Kasumi-1 (cell line): ENCODE data around the gene CACNG3.
"Not testable (repeated sequence)": the region's sequence is repeated elsewhere in the genome, so short reads cannot be mapped to it uniquely, and the experiment has no call there.

Experiments
- DNase-seq, 2 experiments: peaks; one replicate each; lab custom pipeline; 2025; lab: John Stamatoyannopoulos, UW

CACNG3 gene

GRCh38 chr16:24255456-24256371 lies at the start of gene CACNG3:
Gene CACNG3, plus strand, starts transcription at chr16:24256335. Its CDS starts 420 bp downstream, at chr16:24256755.
- DNase-seq, result peak; percentile 50 to 53

DNA sequence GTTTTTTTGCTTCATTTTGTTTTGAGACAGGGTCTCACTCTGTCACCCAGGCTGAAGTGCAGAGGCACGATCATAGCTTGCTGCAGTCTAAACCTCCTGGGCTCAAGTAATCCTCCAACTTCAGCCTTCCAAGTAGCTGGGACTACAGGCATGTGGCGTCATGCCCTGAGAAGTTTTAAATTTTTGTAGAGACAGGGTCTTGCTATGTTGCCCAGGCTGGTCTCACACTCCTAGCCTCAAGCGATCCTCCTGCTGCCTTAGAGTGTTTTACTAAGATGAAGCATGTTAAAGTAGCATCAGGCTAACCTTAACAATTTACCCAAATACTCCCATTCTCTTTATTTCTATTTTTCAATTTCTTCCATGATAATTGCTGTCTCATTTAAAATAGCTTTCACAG lies 49.2 kb upstream of the CACNG3 start:
- DNase-seq, result no peak

DNA sequence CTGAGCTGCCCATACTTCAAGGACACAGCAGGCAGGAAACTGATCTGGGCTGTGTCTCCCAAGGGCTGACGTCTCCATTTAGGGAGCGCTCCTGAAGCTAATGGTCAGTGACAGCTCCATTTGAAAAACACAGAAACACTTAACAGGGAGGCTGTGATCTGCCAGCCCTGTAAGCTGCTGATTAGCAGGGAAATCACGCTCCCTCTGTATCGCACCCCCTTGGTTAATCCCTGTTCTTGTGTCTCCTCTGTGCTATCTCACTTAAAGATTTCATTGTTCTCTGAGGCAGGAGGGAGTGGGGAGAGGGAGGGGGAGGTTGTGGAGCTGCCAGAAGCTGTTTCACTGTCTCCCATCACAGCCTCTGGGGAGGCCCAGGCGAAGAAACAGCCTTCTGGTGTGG lies 47.4 kb upstream of the CACNG3 start:
- DNase-seq, result no peak

- no peak for DNase-seq
These were observed 41.1 kb upstream of the CACNG3 start for GRCh38 chr16:24214992-24215391.

DNA sequence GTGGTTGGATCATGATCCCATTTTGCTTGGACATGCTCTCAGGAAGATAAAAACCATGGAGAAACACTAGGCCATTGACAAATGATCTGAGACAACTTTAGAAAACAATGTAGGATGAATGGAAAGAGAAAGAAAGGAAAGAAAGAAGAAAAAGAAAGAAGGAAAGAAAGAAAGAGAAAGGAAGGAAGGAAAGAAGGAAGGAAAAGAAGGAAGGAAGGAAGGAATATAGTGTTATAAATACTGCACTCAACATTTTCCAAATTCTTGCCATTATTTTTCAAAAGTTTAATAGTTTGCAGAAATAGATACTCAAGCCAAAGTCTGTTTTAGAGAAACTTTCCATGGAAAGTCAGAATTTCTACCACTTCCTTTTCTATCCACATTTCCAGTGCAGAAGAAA lies 39.2 kb upstream of the CACNG3 start:
- DNase-seq, result no peak

- DNase-seq, result no peak
These were observed 38.7 kb upstream of the CACNG3 start for GRCh38 chr16:24217461-24217860.

DNA sequence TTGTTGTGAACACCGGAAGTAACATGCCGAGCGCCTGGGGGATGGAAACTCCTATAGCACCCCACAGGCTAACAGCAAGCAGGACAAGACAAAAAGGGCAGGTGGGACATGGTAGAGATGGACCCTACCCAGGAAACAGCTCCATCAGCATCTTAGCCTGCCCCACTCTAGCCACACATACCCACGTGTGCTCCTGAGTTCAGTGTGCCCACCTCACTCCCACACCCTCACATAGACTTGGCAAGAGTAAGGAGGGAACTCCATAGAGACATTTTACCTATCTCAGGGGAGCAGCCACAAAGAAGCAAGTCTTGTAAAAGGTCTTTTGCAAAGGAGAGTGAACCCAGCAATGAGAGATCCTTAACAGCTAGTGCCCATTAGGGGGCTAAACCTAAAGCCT lies 37.8 kb upstream of the CACNG3 start:
- no peak for DNase-seq

GRCh38 chr16:24221219-24221618 lies 34.9 kb upstream of the CACNG3 start:
- no peak for DNase-seq

GRCh38 chr16:24228514-24228913 lies 27.6 kb upstream of the CACNG3 start:
- DNase-seq, result no peak

DNA sequence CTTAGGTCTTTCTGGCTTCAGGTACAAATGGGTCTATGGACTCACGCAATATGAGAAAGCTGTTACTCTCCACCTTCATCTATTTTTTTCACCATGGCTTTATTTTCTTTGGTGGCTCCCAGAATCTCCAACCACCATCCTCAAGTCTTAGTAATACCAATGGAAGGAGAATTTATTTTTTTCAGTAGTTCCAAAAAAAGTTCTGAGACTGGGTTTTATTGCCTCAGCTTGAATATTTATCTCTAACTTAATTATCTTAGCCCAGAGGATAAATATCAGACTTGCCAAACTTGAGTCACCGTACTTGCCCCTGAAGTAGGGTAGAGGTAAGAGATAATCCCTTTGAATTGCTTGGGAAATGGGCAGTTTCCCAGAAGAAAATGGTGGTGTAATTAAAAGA lies 23.2 kb upstream of the CACNG3 start:
- DNase-seq, result no peak

- no peak for DNase-seq
These were observed 21.4 kb upstream of the CACNG3 start for GRCh38 chr16:24234737-24235136.

- DNase-seq, result no peak
These were observed 20.3 kb upstream of the CACNG3 start for GRCh38 chr16:24235806-24236205.

DNA sequence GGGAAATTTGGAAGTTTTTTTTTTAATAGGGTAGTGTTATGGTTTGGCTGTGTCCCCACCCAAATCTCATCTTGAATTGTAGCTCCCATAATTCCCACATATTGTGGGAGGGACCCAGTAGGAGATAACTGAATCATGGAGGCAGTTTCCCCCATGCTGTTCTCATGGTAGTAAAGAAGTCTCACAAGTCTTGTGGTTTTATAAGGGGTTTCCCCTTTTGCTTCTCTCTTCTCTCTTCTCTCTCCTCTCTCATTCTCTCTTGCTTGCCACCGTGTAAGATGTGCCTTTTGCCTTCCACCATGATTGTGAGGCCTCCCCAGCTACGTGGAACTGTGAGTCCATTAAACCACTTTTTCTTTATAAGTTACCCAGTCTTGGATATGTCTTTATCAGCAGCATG lies 17.3 kb upstream of the CACNG3 start:
- DNase-seq, result not testable (repeated sequence)

DNA sequence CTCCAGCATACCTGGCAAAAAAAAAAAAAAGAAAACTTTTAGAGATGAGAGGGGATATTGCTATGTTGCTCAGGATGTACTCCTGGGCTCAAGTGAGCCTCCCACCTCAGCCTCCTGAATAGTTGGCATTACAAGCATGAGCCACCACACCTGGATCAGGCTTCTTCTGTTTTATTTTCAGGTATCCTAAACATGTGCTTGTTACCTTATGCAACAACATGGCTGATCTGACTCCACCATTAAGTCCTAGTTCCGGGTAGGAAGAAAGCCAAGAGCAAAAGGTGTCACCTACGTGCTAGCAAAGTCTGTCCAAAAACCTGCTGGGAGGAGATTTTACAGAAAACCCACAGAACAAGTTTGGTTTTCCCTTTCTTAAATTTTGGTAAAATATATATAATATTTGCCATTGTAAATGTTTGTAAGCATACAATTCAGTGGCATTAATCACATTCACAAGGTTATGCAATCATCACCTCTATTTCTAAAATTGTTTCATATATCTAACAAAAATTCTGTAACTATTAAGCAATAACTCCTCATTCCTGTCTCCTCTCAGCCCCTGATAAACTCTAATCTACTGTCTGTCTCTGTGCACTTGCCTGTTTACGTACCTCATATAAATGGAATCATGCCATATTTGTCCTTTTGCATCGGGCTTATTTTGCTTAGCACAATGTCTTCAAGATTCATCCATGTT lies 9.1 kb upstream of the CACNG3 start:
- DNase-seq, result no peak

DNA sequence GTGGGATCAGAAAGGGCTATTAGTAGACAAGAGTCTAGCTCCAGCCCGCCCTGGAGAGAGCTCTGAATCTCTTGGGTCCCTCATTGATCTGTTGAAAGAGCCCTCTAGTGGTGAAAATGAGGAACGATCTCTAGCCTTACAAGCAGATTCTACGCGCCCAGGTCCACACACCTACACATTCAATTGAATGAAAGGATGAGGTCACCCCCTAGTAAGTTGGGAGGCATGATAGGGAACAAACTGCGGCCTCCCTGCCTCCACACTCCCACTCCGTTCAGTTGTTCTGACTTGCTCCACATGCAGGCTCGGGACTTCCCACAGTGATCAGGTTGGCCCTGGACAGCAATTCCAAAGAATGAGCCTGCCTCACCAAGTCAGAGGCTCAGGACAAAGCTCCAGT lies 2.9 kb upstream of the CACNG3 start:
- DNase-seq, result peak; percentile 26 to 30

- no peak for DNase-seq
These were observed 1.8 kb downstream of the CACNG3 start for GRCh38 chr16:24257958-24258357.

GRCh38 chr16:24258791-24259190 lies 2.7 kb downstream of the CACNG3 start:
- DNase-seq, result no peak

DNA sequence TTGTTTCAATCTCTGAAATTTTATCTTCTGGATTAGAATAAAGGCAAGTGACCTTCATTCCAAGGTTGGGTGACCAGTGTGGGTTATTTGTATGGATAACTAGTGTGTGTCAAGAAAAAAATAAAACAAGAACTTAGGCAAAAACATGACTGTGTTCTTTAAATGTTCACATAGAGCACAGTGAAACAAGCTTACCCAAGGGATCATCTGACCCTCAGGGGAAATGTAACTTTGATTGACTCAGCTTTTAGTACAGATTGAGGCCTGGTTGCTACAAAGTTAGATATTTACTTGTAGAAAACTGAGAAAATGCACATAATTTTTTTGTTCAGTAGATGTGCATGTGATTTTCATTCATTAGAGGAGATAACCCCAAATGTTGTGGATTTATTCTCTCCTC lies 6.7 kb downstream of the CACNG3 start:
- no peak for DNase-seq

DNA sequence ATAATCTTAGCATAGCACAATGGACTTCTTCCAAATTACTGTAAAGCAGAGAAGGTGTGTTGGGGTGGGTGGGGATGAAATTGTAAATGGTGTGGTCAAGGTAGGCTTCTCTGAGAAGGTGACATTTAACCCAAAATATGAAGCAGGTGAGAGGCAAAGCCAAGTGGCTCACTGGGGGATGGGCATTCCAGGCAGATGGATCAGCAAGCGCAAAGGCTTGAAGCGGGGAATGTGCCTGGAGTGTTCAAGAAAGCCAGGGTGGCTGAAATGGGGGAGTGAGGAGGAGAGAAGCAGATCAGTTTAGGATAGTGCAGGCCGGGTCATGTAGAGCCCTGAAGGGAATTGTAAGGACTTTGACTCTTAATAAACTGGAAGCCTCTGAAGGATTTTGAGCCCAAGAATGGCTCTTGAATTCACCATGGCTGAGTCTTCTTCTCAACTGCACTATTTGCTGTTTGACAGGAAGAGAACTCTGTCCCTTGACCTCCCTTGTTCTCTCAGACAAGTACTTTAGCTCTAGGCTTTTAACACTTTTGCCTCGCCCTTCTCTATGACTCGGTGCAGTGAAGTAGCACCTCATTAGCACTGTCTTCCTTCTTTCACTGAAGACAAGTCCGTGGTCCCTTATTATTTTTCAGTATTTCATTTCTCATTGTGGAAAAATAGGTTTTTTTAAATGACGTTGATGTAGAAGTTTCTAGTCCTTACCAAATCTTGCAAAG lies 14.7 kb downstream of the CACNG3 start:
- no peak for DNase-seq

GRCh38 chr16:24272379-24272778 lies 16.2 kb downstream of the CACNG3 start:
- no peak for DNase-seq

DNA sequence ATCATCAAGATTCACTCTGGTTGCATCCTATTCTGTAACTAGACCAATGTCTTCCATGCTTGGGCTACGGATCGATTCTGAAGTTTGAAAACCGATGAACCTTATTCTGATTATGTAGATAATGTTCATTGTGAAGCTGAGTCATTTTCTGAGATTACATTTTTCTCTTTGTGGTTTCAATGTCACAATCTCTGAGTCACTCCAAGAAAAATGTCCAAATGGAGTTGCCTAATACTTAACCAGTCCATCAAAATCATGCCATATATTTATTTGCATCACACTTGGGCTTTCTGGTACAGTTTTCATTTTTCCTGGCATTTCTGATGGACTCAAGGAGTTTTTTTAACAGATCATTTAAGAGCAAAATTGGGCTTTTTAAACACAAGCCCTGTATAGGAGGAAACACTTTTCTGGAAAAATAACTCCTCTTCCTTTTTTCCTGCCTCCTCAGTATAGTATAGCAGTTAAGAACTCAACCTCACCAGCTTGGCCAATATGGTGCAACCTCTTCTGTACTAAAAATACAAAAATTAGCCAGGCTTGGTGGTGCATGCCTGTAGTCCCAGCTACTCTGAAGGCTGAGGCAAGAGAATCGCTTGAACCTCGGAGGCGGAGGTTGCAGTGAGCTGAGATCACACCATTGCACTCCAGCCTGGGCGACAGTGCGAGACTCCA lies 17.5 kb downstream of the CACNG3 start:
- DNase-seq, result no peak

GRCh38 chr16:24275413-24275812 lies 19.3 kb downstream of the CACNG3 start:
- no peak for DNase-seq
